K562 (cell line): Measurements from ENCODE around the gene HYPK. TPM values are rescaled to one million over a fixed set of nuclear protein-coding genes. Genes with fewer than 3 reads are reported as not detected.

Experiments used
- CBX3 ChIP-seq, 2 experiments: IDR thresholded peaks; 1 replicate in 1 of 2; 2 replicates in 1 of 2; pipeline ENCODE4 v1.6.1; 2012; ENCODE audit warnings: inconsistent platforms in 2 of 2, low read length in 2 of 2, borderline replicate concordance in 1 of 2, control low read depth in 1 of 2
- LEF1 ChIP-seq: fragments of 450-650 bp; IDR thresholded peaks from 2 replicates; pipeline ENCODE4 v1.6.1; 2016; ENCODE audit warnings: mild to moderate bottlenecking
- POLR2A ChIP-seq: fragments of 450-650 bp; conservative IDR thresholded peaks from 2 replicates; pipeline ENCODE4 v1.6.1; 2016
- SMARCB1 ChIP-seq: IDR thresholded peaks from 2 replicates; pipeline ENCODE4 v1.6.1; 2011; ENCODE audit warnings: improper control_type of control experiment, low read depth; ENCODE audit not compliant: insufficient read length
- TAF7 ChIP-seq: fragments of 450-650 bp; IDR thresholded peaks from 2 replicates; pipeline ENCODE4 v1.6.1; 2016; ENCODE audit warnings: missing genetic modification characterization, missing compliant biosample characterization
- TOE1 ChIP-seq, 2 experiments: fragments of 450-650 bp in 1 of 2; sonication (generic) in 1 of 2; formaldehyde crosslinking in 1 of 2; IDR thresholded peaks; 2 replicates each; pipeline versions ENCODE4 v1.7.1 to v1.8.0; 2016 to 2022; ENCODE audit warnings: borderline replicate concordance in 2 of 2, mild to moderate bottlenecking in 2 of 2, antibody characterized with exemption in 1 of 2, inconsistent platforms in 1 of 2, low read depth in 1 of 2, missing genetic modification reagents in 1 of 2, moderate library complexity in 1 of 2
- TRIM28 ChIP-seq: fragments of 450-650 bp; IDR thresholded peaks from 2 replicates; pipeline ENCODE4 v1.6.1; 2017
- U2AF1 ChIP-seq: fragments of 200-400 bp; formaldehyde crosslinking; optimal IDR thresholded peaks from 2 replicates; pipeline ENCODE3; 2017; ENCODE audit warnings: mild to moderate bottlenecking, low read depth, low read length, moderate library complexity
- ZBTB2 ChIP-seq: fragments of 450-650 bp; IDR thresholded peaks from 2 replicates; pipeline ENCODE4 v1.6.1; 2016; ENCODE audit warnings: antibody characterized with exemption
- ZNF280A ChIP-seq: fragments of 450-650 bp; IDR thresholded peaks from 2 replicates; pipeline ENCODE4 v1.6.1; 2018; ENCODE audit warnings: mild to moderate bottlenecking, low read depth; ENCODE audit not compliant: partially characterized antibody
- ZNF280B ChIP-seq: fragments of 250-450 bp; sonication (Bioruptor Pico); IDR thresholded peaks from 2 replicates; pipeline ENCODE4 v1.5.1; 2021; ENCODE audit warnings: mild to moderate bottlenecking
- ZNF311 ChIP-seq: fragments of 250-450 bp; sonication (Bioruptor Pico); IDR thresholded peaks from 2 replicates; pipeline ENCODE4 v1.4.0; 2020; ENCODE audit warnings: mild to moderate bottlenecking, moderate library complexity
- ZNF699 ChIP-seq: fragments of 250-450 bp; sonication (Bioruptor Pico); IDR thresholded peaks from 2 replicates; pipeline ENCODE4 v1.8.0; 2021; ENCODE audit warnings: mild to moderate bottlenecking, moderate library complexity; ENCODE audit not compliant: insufficient replicate concordance
- polyA plus RNA-seq, 8 experiments: library from polyadenylated mRNA; depleted of rRNA in 4 of 8; stranded (reverse) in 5 of 8; unstranded in 3 of 8; fragments of >200 nt; fragmentation: Nextera tagmentation in 2 of 8; fragmentation: Illumina TruSeq in 1 of 8; extraction: Ambion mirVana in 2 of 8; extraction: Trizol in 1 of 8; gene quantifications; 2 replicates each; pipeline versions ENCODE4 v1.2.1 to v1.2.3, GENCODE V29; 2011 to 2014; ENCODE audit warnings: inconsistent platforms in 1 of 8, missing spikeins in 1 of 8
- total RNA-seq, 7 experiments: library from RNA; depleted of rRNA in 6 of 7; stranded (reverse); fragments of >200 nt in 6 of 7; fragmentation: Illumina TruSeq in 2 of 7; extraction: Trizol in 2 of 7; gene quantifications; 2 replicates each; pipeline versions ENCODE4 v1.2.1 to v1.2.3, GENCODE V29; 2011 to 2021; ENCODE audit warnings: low replicate concordance in 1 of 7
- TF ChIP-seq, protein P1 (sequence below): sonication (generic); formaldehyde crosslinking; IDR thresholded peaks from 2 replicates; pipeline ENCODE4 v1.8.1; 2022; ENCODE audit warnings: missing genetic modification reagents
- TF ChIP-seq, protein P2 (sequence below): fragments of 250-450 bp; sonication (Bioruptor Pico); IDR thresholded peaks from 2 replicates; pipeline ENCODE4 v1.8.0; 2022; ENCODE audit warnings: moderate library complexity, mild to moderate bottlenecking, inconsistent platforms
- TF ChIP-seq, protein P3 (sequence below): sonication (generic); formaldehyde crosslinking; IDR thresholded peaks from 2 replicates; pipeline ENCODE4 v1.8.0; 2022; ENCODE audit warnings: missing genetic modification reagents, mild to moderate bottlenecking, moderate library complexity, borderline replicate concordance

Gene HYPK
- total and polyA plus RNA-seq, 9 of the 15 experiments (the other 6 are each of a cell fraction or from before 2014, with no cell fraction given), result 7.2 to 28.0 (median 21.1) TPM

GRCh38 chr15:43791993-43792760 lies 8.2 kb upstream of the HYPK start, which contains the start of gene SERF2 (continued):
- peak; percentile 81 for TF ChIP-seq ZBTB2
- TF ChIP-seq TOE1 (IDR thresholded peaks at IDR 0.05; ENCODE audit: borderline replicate concordance), result peak; percentile 99
- TF ChIP-seq TOE1 (CRISPR knock-in tag; IDR thresholded peaks at IDR 0.05; ENCODE audit: borderline replicate concordance, low read depth), result no peak
- TF ChIP-seq ZNF280A, result no peak
- TF ChIP-seq SMARCB1, result no peak
- peak; percentile 60; the same call in 1 of the 2 replicates for TF ChIP-seq TAF7
- TF ChIP-seq, protein P1, sequence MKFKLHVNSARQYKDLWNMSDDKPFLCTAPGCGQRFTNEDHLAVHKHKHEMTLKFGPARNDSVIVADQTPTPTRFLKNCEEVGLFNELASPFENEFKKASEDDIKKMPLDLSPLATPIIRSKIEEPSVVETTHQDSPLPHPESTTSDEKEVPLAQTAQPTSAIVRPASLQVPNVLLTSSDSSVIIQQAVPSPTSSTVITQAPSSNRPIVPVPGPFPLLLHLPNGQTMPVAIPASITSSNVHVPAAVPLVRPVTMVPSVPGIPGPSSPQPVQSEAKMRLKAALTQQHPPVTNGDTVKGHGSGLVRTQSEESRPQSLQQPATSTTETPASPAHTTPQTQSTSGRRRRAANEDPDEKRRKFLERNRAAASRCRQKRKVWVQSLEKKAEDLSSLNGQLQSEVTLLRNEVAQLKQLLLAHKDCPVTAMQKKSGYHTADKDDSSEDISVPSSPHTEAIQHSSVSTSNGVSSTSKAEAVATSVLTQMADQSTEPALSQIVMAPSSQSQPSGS (CRISPR knock-in tag), result no peak
- TF ChIP-seq, protein P2, sequence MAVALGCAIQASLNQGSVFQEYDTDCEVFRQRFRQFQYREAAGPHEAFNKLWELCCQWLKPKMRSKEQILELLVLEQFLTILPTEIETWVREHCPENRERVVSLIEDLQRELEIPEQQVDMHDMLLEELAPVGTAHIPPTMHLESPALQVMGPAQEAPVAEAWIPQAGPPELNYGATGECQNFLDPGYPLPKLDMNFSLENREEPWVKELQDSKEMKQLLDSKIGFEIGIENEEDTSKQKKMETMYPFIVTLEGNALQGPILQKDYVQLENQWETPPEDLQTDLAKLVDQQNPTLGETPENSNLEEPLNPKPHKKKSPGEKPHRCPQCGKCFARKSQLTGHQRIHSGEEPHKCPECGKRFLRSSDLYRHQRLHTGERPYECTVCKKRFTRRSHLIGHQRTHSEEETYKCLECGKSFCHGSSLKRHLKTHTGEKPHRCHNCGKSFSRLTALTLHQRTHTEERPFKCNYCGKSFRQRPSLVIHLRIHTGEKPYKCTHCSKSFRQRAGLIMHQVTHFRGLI, result no peak
- TF ChIP-seq, protein P3, sequence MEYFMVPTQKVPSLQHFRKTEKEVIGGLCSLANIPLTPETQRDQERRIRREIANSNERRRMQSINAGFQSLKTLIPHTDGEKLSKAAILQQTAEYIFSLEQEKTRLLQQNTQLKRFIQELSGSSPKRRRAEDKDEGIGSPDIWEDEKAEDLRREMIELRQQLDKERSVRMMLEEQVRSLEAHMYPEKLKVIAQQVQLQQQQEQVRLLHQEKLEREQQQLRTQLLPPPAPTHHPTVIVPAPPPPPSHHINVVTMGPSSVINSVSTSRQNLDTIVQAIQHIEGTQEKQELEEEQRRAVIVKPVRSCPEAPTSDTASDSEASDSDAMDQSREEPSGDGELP (CRISPR knock-in tag), result peak; percentile 89
- peak; percentile 98 for TF ChIP-seq POLR2A
- no peak for TF ChIP-seq ZNF699
- TF ChIP-seq CBX3 (IDR thresholded peaks at IDR 0.05; ENCODE audit: borderline replicate concordance in 1 of 2, low read length in 2 of 2), result peak in 1 of 2 experiments; percentile 69; a peak in 1 of 3 replicates
- no peak for TF ChIP-seq U2AF1
- TF ChIP-seq LEF1, result peak; percentile 68; the same call in 1 of the 2 replicates
- TF ChIP-seq TRIM28, result peak; percentile 39; the same call in 1 of the 2 replicates
- TF ChIP-seq ZNF280B (CRISPR knock-in tag), result no peak
- TF ChIP-seq ZNF311, result no peak
